HT-29 (cell line): ENCODE data around the gene SLC51A. TPM values are rescaled to one million over a fixed set of nuclear protein-coding genes. Genes with fewer than 3 reads are reported as not detected.

Experiments used
- small RNA-seq: library from RNA; depleted of rRNA; stranded (forward); fragments of <200 nt; gene quantifications from one replicate; pipeline ENCODE3, GENCODE V24; 2014
- total RNA-seq: library from RNA; depleted of rRNA; stranded (reverse); fragments of >200 nt; shearing (Covaris generic); gene quantifications from 2 replicates; pipeline ENCODE4 v1.2.3, GENCODE V29; 2014; rRNA removed

Gene SLC51A
- total RNA-seq, 1 experiment from 2014 or later: not detected

Small RNAs within 50 kb of the gene (small RNA-seq; reads per million reads assigned to genes)
- gene RF00019: not detected

Other genes starting within 250 kb of the SLC51A start
- 234 and 253 TPM in 2 replicates for gene TFRC, start 134.4 kb upstream of the SLC51A start, total RNA-seq
- not detected in 2 replicates for gene ZDHHC19, start 5.1 kb upstream of the SLC51A start, total RNA-seq
- 30.6 and 51.8 TPM in 2 replicates for gene PCYT1A, start 71.2 kb downstream of the SLC51A start, total RNA-seq
- gene DYNLT2B, start 101.7 kb downstream of the SLC51A start, total RNA-seq: 11.1 and 15.5 TPM in 2 replicates
- not detected in 2 replicates for gene TM4SF19, start 121.9 kb downstream of the SLC51A start, total RNA-seq
- gene UBXN7, start 215.9 kb downstream of the SLC51A start, total RNA-seq: 7.0 and 9.3 TPM in 2 replicates